HG02938 (cell line): ENCODE data around the gene NOS2.
"Not testable (repeated sequence)": the region's sequence is repeated elsewhere in the genome, so short reads cannot be mapped to it uniquely, and the experiment has no call there.

Experiments
- ATAC-seq: cut with Tn5 transposase; IDR thresholded peaks from one replicate; pipeline ENCODE4 v1.9.1; 2021; ENCODE audit warnings: mild to moderate bottlenecking, moderate library complexity; ENCODE audit not compliant: unreplicated experiment

The NOS2 gene

GRCh38 chr17:27792095-27792494 is 8.2 kb downstream of the NOS2 start:
- no peak for ATAC-seq

GRCh38 chr17:27788919-27789318 is 11.4 kb downstream of the NOS2 start:
- no peak for ATAC-seq

- no peak for ATAC-seq
Observed at GRCh38 chr17:27783440-27784350, 16.6 kb downstream of the NOS2 start.

GRCh38 chr17:27782791-27783206 is 17.5 kb downstream of the NOS2 start:
- ATAC-seq: no peak

- ATAC-seq: no peak
Observed at GRCh38 chr17:27780828-27781404, 19.4 kb downstream of the NOS2 start.

GRCh38 chr17:27780092-27780827 is 20.1 kb downstream of the NOS2 start:
- ATAC-seq: no peak

GRCh38 chr17:27778183-27778582 is 22.1 kb downstream of the NOS2 start:
- ATAC-seq: no peak

- ATAC-seq: no peak
Observed at GRCh38 chr17:27776882-27777624, 23.3 kb downstream of the NOS2 start.

- no peak for ATAC-seq
Observed at GRCh38 chr17:27771586-27771985, 28.7 kb downstream of the NOS2 start.

GRCh38 chr17:27770877-27771276 is 29.5 kb downstream of the NOS2 start:
- ATAC-seq: no peak

- ATAC-seq: no peak
Observed at GRCh38 chr17:27768858-27769410, 31.4 kb downstream of the NOS2 start.

- no peak for ATAC-seq
Observed at GRCh38 chr17:27766438-27766837, 33.9 kb downstream of the NOS2 start.

GRCh38 chr17:27765353-27765752 is 35.0 kb downstream of the NOS2 start:
- no peak for ATAC-seq

GRCh38 chr17:27764589-27764988 is 35.7 kb downstream of the NOS2 start:
- ATAC-seq: no peak

GRCh38 chr17:27762527-27763305 is 37.6 kb downstream of the NOS2 start:
- ATAC-seq: no peak

- not testable (repeated sequence) for ATAC-seq
Observed at GRCh38 chr17:27760931-27761330, 39.4 kb downstream of the NOS2 start.

GRCh38 chr17:27760069-27760885 is 40.1 kb downstream of the NOS2 start:
- no peak for ATAC-seq

GRCh38 chr17:27759528-27759927 is 40.8 kb downstream of the NOS2 start:
- no peak for ATAC-seq
